SU-DHL-6 (cell line): ENCODE results near the gene C5orf24.
"Not testable (repeated sequence)": the region's sequence is repeated elsewhere in the genome, so short reads cannot be mapped to it uniquely, and the experiment has no call there.

Experiments
- H2AFZ ChIP-seq: fragments of 200-600 bp; sonication (generic); 2 replicates; pipeline ENCODE4 v1.6.1; 2014; ENCODE audit warnings: low read depth, mild to moderate bottlenecking, moderate library complexity, mixed read lengths, antibody characterized with exemption, low read length; ENCODE audit not compliant: severe bottlenecking
- H3F3A ChIP-seq: fragments of 200-600 bp; shearing (Covaris generic); 2 replicates; pipeline ENCODE4 v1.6.0; 2016; ENCODE audit warnings: antibody characterized with exemption, mild to moderate bottlenecking; ENCODE audit not compliant: insufficient read depth
- H3K27ac ChIP-seq: fragments of 200-600 bp; sonication (generic); 2 replicates; pipeline ENCODE4 v1.5.1; 2016; ENCODE audit warnings: low read depth, mild to moderate bottlenecking, low read length, moderate library complexity, mixed read lengths
- H3K27me3 ChIP-seq: fragments of 200-600 bp; sonication (generic), shearing (Covaris generic); 2 replicates; pipeline ENCODE4 v1.6.0; 2014; ENCODE audit warnings: mild to moderate bottlenecking, low read length
- H3K36me3 ChIP-seq: fragments of 200-600 bp; sonication (generic); 2 replicates; pipeline ENCODE4 v1.6.1; 2014; ENCODE audit warnings: mild to moderate bottlenecking, low read length, mixed read lengths
- H3K4me2 ChIP-seq: fragments of 300-600, 200-600 bp; shearing (Covaris generic), sonication (generic); 2 replicates; pipeline ENCODE4 v1.6.0; 2014; ENCODE audit warnings: low read length, low read depth, mild to moderate bottlenecking; ENCODE audit not compliant: poor library complexity, severe bottlenecking
- H3K4me3 ChIP-seq: fragments of 200-600 bp; sonication (generic); 2 replicates; pipeline ENCODE4 v1.5.1; 2014; ENCODE audit warnings: antibody characterized with exemption, low read length, mild to moderate bottlenecking, mixed read lengths; ENCODE audit not compliant: insufficient read depth, poor library complexity, severe bottlenecking
- H3K79me2 ChIP-seq: fragments of 200-600 bp; sonication (generic); 2 replicates; pipeline ENCODE4 v1.6.1; 2014; ENCODE audit warnings: mild to moderate bottlenecking, low read length, moderate library complexity; ENCODE audit not compliant: insufficient read depth
- H3K9ac ChIP-seq: fragments of 200-600 bp; sonication (generic); 2 replicates; pipeline ENCODE4 v1.7.0; 2014; ENCODE audit warnings: mild to moderate bottlenecking, low read length
- H3K9me2 ChIP-seq: fragments of 200-600 bp; sonication (generic); replicated peaks from 2 replicates; pipeline ENCODE4 v1.6.1; 2014; ENCODE audit warnings: low read length; ENCODE audit not compliant: insufficient read depth
- H3K9me3 ChIP-seq: fragments of 200-600 bp; sonication (generic); 2 replicates; pipeline ENCODE4 v1.6.1; 2014; ENCODE audit warnings: low read length, mixed read lengths; ENCODE audit not compliant: insufficient read depth
- H4K20me1 ChIP-seq: fragments of 200-600 bp; sonication (generic); 2 replicates; pipeline ENCODE4 v1.6.1; 2014; ENCODE audit warnings: low read depth, mild to moderate bottlenecking, antibody characterized with exemption, low read length, moderate library complexity, mixed read lengths
- EZH2phosphoT487 ChIP-seq: fragments of 200-600 bp; sonication (generic), shearing (Covaris generic); conservative IDR thresholded peaks from 2 replicates; pipeline ENCODE4 v1.6.1; 2018; ENCODE audit warnings: mild to moderate bottlenecking, antibody characterized with exemption, low read length, moderate library complexity, mixed read lengths
- TF ChIP-seq, protein P1 (sequence below): fragments of 200-600 bp; sonication (generic); IDR thresholded peaks from one replicate; pipeline ENCODE4 v1.5.1; 2017; ENCODE audit warnings: antibody characterized with exemption, mild to moderate bottlenecking, low read length, moderate library complexity; ENCODE audit not compliant: insufficient read depth, poor library complexity, severe bottlenecking

C5orf24 gene

DNA sequence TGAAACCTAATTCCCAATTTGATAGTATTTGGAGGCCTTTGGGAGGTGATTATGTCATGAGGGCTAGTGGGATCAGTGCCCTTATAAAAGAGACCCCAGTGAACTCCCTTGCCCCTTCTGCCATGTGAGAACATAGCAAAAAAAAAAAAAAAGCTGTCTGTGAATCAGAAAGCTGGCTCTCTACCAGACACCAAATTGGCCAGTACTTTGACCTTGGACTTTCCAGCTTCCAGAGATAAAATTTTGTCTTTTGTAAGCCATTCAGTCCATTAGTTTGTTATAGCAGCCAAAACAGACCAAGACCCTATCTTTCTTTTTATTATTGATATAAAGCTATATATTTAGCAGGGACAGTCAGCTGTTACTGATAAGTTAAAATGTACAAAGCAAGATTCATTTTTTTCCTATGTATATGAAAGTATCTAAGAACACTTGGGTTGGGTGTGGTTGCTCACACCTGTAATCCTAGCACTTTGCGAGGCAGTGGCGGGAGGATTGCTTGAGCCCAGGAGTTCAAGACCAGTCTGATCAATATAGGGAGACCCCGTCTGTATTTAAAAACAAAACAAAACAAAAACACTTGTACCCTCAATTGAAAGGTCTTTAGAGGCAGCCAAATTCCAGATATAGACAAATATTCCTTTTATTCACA, 8.1 kb upstream of the C5orf24 start:
- no peaks in the 10 kb centered on the region for H3K79me2 ChIP-seq
- no peak overlapping the region for H2AFZ ChIP-seq
- no peaks in the 10 kb centered on the region for H3K36me3 ChIP-seq
- H3K9me3 ChIP-seq, result no peaks in the 10 kb centered on the region
- no peak overlapping the region for H3K4me3 ChIP-seq
- H3K27me3 ChIP-seq, result no peaks in the 10 kb centered on the region
- H3F3A ChIP-seq, result peaks cover 3% of the 10 kb centered on the region; the same call in 1 of the 2 replicates
- no peak overlapping the region for H3K27ac ChIP-seq
- no peaks in the 10 kb centered on the region for H4K20me1 ChIP-seq
- no peak for TF ChIP-seq EZH2phosphoT487
- TF ChIP-seq, protein P1, sequence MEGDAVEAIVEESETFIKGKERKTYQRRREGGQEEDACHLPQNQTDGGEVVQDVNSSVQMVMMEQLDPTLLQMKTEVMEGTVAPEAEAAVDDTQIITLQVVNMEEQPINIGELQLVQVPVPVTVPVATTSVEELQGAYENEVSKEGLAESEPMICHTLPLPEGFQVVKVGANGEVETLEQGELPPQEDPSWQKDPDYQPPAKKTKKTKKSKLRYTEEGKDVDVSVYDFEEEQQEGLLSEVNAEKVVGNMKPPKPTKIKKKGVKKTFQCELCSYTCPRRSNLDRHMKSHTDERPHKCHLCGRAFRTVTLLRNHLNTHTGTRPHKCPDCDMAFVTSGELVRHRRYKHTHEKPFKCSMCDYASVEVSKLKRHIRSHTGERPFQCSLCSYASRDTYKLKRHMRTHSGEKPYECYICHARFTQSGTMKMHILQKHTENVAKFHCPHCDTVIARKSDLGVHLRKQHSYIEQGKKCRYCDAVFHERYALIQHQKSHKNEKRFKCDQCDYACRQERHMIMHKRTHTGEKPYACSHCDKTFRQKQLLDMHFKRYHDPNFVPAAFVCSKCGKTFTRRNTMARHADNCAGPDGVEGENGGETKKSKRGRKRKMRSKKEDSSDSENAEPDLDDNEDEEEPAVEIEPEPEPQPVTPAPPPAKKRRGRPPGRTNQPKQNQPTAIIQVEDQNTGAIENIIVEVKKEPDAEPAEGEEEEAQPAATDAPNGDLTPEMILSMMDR, result no peak
- H3K9me2 ChIP-seq, result no peaks in the 10 kb centered on the region
- no peak overlapping the region for H3K9ac ChIP-seq
- H3K4me2 ChIP-seq, result no peak overlapping the region

DNA sequence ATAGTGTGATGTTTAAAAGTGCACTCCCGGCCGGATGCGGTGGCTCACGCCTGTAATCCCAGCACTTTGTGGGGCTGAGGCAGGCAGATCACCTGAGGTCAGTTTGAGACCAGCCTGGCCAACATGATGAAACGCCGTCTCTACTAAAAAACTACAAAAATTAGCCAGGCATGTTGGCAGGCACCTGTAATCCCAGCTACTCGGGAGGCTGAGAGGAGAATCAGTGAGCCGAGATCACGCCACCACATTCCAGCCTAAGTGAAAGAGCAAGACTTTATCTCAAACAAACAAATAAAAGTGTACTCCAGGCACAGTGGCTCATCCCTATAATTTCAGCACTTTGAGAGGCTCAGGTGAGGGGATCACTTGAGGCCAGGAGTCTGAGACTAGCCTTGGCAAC, 7.4 kb upstream of the C5orf24 start:
- H3K36me3 ChIP-seq, H2AFZ ChIP-seq, H3K79me2 ChIP-seq, H3F3A ChIP-seq, H3K27me3 ChIP-seq, H3K9me2 ChIP-seq, H3K9me3 ChIP-seq, H3K4me2 ChIP-seq, H3K9ac ChIP-seq, H3K27ac ChIP-seq, H3K4me3 ChIP-seq, H4K20me1 ChIP-seq: not testable (repeated sequence)

DNA sequence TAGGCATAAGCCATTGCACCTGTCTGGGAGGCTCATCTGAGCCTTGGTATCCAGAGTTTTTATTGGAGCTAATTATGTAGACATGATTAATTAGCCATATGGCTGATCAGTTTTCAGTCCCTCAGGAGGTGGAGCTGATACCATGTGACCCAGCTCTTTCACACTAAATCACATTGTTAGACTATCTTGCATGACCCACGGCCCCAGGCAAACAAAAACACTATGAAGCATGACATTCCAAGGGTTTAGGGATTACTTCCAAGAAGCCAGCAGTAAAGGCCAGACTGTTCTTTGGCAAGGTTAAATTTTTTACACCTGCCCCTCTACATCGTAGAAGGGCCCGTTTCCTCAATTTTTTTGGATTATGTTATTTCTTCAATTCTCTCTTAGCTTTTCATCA, 5.0 kb upstream of the C5orf24 start:
- Histone ChIP-seq H3K9me3 (no peaks in the 10 kb centered on the region), H3K4me2 (no peak overlapping the region), H3K27ac (no peak overlapping the region), H3K9ac (no peak overlapping the region), H3F3A (peaks cover 11% of the 10 kb centered on the region), H3K27me3 (no peaks in the 10 kb centered on the region), H2AFZ (no peak overlapping the region), H3K4me3 (no peak overlapping the region), H3K79me2 (no peaks in the 10 kb centered on the region), H3K36me3 (no peaks in the 10 kb centered on the region), H4K20me1 (no peaks in the 10 kb centered on the region), H3K9me2 (no peaks in the 10 kb centered on the region)
- TF ChIP-seq EZH2phosphoT487, result no peak
- TF ChIP-seq, protein P1, result no peak

GRCh38 chr5:134844252-134844651, 1.5 kb upstream of the C5orf24 start:
- H3K27ac ChIP-seq, result no peak overlapping the region; the same call in 1 of the 2 replicates
- H3K27me3 ChIP-seq, result no peaks in the 10 kb centered on the region
- no peak overlapping the region for H2AFZ ChIP-seq
- no peaks in the 10 kb centered on the region for H3K9me3 ChIP-seq
- no peak overlapping the region for H3K4me3 ChIP-seq
- H3K9ac ChIP-seq, result no peak overlapping the region
- H3K36me3 ChIP-seq, result no peaks in the 10 kb centered on the region
- TF ChIP-seq, protein P1, result no peak
- TF ChIP-seq EZH2phosphoT487, result no peak
- H3K4me2 ChIP-seq, result no peak overlapping the region
- H3K9me2 ChIP-seq, result no peaks in the 10 kb centered on the region
- H3K79me2 ChIP-seq, result peaks cover 28% of the 10 kb centered on the region
- no peaks in the 10 kb centered on the region for H4K20me1 ChIP-seq
- H3F3A ChIP-seq, result peaks cover 11% of the 10 kb centered on the region
